GM19025 (cell line): ENCODE measurements around the gene TRIB2.

Source experiments
- ATAC-seq: cut with Tn5 transposase; IDR thresholded peaks from one replicate; pipeline ENCODE4 v1.9.1; 2021; ENCODE audit warnings: mild to moderate bottlenecking, low read depth, moderate library complexity; ENCODE audit not compliant: unreplicated experiment

The TRIB2 gene

DNA sequence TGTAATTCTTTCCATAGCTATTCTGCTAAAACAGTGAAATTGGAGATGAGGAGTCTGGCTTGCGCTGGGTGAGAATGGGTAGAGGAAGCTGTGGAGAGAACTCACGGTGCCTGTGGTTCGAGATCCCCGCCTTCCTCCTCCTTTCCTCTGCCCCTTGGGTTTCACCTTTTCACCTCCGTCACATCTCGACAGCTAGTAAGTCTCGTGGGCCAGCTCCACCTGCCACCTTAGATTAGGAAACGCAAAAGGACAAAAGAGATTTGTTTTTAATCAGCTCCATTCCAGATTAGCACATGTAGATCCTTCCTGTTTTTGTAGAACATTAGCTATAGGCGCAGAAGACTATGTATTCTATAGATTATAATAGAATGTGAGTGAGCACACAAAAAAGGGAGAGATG, 20.6 kb downstream of the TRIB2 start:
- ATAC-seq = no peak

DNA sequence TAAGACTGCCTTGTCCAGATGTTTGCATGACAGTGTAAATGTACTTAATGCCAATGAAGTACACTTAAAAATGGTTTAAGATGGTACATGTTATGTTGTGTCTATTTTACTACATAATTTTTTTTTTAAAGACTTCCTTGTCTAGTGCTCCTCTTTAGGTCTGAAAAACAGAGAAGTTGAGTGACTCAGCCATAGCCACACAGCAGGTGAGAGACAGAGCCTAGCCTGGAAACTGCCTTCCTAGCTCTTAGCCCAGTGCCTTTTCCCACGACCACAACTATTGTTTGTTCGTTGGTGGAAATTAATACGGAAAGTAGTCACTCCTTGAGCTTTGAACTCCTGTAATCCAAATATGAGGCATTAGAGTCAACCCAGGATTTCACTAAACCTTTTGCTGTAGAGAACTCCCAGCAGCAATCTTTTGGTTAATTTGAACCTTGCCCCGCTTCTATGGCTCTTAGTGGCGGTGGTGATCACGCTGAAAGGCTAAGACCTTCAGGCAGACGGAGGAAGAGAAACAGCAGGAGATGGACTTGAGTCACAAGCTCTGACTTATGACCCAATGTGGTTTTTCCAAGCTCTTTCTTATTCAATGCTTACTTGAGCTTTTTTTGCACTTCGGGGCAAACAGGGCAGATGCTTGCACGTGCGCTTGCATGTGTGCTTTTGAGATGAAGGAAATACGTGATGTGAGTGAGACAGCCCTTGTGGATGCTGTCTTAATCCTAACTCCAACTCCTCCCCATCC, 21.2 kb downstream of the TRIB2 start:
- no peak for ATAC-seq

DNA sequence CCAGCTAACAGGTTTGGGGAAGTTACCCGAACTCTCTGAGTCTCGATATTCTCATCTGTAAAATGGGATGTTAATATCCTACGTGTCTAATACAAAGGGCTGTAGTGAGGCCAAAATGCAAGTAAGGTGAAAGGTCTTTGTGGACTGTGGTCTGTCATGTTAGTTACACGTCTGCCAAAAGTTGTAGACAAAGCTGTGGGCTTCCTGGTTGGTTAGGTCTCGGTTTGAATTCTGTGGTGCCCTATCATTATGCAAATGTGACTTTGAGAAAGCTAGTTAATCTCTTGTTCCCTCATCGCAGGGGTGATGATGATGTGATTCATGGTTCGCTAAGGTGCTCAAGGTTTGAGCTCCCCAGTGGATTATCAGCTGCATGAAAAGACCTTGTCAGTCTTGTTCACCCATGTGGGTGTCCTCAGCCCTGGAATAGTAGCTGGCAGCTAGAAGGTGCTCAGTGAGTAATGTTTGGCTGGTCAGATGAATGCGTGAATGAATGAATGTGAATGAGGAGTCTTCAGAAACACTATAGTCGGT, 23.1 kb downstream of the TRIB2 start:
- ATAC-seq = no peak

DNA sequence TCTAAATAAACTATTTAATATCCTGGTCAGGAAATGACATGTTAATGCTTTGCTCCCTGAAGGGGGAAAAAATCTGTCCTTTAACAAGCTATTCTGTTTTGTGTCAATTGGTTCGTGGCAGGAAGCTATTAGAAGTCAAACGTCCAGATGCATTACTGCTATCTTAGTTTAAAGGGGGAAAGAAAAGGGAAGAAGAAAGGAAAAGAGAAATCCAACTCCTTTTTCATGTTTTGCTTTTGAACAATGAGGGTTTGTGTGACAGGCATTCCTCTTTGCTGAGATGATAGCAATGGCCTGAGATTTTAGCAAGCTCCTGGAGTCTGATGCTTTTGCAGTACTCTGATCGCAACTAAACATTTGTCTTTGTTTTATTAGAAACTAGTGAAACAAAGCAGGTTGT, 24.6 kb downstream of the TRIB2 start:
- no peak for ATAC-seq

DNA sequence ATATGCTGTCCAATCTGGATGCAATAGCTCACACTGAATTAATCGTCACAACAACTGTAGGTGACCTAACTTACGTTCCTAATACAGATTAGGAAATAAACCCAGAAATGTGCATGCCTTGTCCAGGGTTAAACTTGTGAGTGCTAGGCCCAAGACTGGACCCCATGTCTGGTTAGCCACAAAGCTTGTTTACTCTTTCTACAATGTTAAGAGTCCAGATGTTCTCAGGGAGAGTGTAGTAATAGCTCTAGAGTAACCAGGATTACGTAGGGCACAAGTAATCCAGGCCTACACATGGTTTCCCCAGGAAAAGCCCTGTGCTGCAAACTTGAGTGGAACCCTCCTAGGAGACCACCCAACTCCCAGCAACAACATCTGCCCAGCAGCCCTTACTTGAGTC, 26.2 kb downstream of the TRIB2 start:
- no peak for ATAC-seq

DNA sequence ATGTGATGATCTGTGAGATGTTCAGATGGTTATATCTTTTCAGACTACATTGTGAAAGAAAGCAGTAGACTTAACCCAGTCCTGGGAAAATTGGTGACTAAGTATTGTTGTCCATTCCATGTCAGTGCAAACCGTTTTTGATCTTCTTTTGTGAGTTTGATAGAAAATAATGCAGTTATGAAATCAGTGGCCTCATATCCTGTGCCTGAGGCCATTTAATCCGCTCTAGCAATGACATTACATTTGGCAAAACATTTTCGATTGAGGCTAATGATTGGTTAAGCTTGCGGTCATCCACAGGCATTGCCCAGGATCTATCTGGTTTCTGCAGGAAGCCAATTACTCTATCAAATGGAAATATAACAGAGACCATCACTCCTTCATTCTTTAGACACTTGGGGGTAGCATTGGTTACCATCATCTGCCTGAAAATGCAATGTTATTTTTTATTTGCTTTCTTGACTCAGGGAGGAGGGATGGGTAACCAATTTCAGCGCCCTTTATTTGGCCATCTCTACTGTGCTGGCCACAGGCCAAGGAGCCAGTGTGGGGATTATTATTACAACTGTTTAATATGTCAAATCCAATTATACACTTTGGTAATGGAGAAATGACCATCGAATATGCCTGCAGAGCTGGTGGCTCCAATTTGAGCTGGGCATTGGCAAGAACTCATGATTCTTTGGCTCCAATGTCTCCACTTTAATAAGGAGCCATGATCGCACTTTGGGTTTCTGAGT, 33.6 kb downstream of the TRIB2 start:
- ATAC-seq = no peak

DNA sequence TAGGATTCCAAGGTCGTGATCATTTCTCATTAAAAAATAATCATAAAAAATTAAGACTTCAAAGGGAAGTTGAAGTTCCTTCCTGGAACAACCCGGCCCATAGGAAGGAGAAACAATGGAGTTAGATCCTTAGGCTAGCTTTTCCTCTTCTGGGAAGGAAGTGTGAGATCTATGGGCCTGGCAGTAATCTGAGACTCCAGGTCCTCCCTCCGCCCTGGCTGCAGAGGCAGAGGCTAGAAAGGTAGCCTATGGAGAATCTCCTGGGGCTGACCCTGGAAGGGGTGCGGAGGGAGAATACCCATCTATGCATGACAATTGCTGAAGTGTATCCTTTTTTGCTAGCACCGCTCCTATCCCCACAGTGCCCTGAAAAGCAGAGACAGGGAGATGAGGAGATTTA, 37.9 kb downstream of the TRIB2 start:
- no peak for ATAC-seq

DNA sequence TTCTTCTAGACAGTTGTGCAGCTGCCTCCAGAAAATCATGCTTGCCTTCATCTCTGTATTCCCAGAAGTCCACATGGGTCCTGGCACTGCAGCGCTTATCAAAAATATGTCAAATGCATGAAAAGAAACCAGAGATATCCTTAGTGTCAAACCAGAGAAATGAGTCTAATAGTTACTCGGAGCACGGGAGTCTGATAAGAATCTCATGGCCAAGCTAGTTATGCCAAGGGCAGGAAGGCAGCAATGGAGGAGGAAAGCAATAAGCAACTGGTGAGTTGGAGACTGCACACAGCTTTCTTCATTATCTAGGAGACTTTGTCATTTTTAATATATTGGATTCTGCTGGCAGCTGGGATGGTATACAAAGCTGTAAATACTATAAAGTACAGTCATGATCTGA, 38.6 kb downstream of the TRIB2 start:
- ATAC-seq = no peak

DNA sequence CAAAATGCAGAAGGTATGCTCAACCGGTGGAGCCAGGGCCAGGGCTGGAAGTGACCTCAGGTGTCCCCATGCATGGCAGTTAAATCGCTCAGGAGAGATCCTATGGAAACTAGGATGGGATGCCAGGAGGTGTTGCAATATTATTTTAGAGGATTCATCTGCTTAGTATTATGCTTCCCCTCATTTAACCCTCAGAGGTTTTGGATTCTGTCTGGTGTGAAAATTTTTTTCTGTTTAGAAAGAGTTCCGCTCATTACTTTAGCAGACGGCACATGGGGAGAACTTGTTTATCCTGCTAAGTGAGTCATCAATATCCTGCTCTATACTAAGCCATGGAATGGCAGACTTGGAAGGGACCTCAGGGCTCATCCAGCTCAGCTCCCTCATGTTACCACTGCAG, 42.5 kb downstream of the TRIB2 start:
- no peak for ATAC-seq

DNA sequence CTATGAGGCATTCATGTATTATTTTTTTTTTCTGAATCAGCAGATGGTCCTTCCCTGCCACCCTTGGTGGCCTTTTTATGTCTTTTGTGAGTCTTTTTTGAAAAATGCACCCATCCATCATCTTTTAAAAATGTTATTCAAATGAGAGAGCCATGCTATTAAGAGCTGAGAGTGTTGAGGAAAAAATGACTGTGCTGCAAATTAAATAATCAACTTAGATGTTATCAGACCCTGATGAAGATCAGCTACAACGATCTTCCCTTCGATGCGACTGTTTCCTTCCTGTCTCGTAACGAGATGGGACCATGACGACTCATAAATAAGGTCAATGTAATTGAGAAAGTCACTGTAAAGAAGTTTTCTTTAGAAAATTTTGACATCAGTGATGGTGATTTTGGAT, 44.4 kb downstream of the TRIB2 start:
- no peak for ATAC-seq

DNA sequence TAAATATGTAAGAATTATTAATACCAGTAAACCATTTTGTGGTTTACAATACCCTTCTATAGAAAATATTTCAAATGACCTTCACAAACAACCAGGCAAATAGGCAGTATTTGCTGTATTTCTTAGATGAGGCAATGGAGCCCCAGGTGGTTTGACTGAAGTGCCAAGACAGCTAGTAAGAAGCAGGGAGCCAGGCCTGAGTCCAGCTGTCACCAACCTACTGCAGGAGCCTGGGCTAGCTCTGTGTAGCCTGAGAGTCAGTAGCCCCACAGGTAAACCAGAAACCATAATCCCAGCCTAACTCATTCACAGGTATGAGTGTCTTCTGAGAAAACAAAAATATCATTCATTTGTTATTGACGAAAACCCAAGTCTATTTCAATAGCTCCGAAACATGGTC, 45.6 kb downstream of the TRIB2 start:
- no peak for ATAC-seq

DNA sequence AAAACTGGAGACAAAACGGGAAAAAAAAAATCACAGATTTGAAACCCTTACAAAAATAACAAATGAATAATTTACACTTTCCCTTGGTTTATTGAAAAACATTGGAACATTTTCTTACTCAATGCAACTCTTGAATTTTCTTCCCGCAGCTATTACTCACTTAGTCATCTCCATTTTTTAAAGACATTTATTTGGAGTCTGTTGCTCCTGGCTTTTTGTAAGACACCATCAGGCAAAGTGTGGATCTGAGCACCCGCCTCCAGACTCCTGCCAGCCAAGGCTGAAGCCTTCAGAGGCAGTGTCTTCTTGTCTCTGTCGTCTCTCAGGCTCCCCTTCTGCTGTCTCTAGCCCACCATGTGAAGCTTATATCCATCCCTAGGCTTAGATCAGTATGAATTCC, 46.2 kb downstream of the TRIB2 start:
- ATAC-seq = no peak

DNA sequence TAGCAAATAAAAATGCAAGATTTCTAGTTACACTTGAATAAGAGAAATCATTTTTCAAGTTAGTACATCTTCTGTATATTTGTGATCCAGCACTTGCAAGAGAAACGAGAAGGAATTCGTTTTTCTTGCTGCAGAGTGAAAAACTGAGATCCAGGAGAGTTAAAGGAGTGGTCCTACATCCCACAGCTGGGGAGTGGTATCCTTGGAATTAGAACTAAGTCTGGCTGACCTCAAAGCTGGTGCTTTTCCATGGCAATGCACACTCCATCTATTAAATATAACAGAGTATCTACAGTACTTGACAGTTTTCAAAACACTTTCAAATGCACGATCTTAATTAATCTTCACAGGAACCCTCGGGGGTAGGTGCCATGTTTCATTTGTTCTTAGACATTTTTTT, 46.8 kb downstream of the TRIB2 start:
- ATAC-seq = no peak

DNA sequence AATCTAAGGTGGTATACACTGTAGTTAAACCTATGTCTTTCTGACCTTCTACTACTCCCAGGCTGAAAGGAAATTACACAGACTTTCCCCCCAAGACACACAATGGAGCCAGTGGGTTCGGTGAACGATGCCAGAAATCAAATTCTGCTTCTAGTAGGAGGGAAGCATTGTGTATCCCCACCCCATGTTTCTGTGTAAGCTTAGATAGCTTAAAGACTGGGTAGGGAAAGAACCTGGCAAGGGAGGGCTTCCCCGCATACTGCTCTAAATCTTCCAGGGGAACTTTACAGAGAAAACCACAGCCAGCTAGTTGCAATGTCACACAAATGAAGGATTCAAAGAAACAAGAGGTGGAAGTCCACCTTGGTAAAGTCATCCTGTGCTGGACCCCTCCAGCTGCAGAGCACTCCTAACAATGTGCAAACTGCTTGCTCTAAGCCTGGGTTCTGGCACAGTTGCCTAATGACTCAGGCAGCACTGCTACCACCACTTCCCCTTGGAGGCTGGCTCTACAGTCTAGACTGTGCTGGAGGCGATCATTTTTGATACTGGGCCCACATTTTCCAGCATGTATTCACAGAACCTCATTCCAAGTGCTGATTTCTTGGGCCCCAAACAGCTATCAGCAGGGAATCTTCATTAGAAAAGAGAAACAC, 47.5 kb downstream of the TRIB2 start:
- ATAC-seq = no peak

DNA sequence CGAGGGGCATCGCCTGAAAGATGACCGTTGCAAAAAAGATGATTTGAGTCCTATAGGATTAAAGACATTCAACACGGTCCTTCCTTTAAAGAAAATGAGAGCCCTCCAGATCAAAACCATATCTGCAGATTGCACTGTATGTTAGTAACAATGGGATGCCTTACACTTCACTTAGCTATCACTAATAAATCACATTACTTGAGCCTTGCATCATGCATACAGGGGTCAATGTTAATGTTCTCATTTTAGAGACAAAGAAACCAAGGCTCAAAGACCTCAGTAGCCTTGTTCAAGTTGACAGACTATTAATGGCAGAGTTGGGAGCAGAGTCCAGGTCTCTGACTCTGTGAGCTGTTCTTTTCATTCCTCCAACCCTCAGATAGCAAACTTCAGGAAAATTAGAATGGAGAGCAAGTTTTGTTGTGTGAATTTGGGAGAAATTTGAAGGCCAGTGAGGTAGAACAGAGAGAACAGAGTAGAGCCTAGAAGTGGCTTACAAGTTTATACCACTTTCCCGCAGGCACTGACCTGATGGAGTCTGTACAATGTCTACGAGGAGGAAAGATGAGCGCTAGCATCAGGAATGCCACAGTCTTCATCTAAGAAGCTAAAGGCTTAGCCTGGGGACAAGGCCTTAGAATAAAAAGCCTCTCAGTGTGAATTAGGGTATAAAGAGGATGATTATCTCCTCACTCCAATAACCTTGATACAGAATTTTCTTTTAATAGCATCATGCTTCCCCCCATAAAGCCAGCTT, 48.3 kb downstream of the TRIB2 start:
- ATAC-seq = no peak

DNA sequence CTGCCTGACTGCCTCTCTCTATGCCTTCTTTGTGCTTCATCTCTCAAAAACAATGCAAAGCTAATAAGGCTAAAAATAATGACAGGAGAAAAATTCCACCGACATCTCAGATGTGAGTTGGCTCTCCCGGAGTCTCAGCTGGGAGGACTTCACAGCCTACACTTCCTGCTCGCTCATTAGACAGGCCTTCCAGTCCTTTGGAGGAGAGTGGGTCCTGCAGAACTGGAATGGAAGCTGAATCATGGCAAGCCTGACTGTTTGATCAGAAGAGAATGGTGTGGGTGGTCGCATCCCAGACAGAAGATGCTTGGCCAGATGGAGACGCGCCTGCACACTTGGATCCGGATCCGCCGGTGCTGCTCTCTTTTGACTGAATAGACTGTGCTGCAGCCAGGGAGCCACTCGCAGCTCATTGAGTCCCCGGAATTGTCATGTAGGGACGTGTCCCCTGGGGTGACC, 49.7 kb downstream of the TRIB2 start:
- no peak for ATAC-seq

DNA sequence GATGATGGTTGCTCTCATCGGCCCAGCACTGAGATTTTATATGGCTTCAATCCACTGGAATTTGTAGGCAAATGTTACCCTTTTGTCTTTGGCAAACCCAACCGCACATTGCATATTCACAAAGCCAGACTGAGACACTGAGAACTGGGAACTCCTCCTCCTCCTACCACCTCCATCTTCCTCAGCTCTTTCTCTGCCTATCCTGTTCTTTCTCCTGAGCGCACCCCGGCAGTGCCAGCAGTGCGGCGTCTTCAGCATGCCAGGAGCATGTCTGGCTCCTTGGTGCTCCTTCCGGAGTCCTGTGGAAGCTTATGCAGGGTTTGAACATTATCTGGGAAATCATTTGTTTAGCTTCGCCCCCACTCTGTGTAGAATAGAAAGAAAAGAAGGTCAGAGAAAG, 50.8 kb downstream of the TRIB2 start:
- ATAC-seq = no peak

DNA sequence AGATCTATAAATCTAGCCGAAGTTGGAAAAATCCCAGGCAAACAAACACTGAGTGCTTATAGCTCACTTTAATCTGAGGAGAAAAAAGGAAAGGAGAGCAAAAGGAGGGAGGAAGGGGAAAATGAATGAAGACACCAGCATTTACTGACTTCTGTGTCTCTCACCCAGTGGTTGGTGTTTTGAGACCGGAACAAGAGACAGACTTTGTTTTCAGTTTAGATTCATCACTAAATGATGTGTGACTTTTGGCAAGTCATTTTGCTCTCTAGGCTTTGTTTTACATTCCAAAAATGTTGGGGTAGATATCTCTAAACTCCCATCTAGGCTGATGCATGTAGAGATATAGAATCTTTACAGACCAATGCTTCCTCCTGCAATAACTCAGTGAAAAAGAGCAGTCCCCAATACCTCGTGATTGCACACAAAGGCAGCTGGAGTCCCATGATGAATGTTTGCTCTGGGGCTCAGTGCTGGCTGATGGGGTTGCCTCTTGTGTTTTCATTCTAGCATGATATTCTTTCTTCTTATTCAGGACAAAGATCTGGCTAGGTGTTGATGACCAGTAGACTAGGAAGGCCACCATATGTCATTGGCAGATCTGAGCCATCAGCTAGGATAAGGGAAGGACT, 51.4 kb downstream of the TRIB2 start:
- no peak for ATAC-seq

DNA sequence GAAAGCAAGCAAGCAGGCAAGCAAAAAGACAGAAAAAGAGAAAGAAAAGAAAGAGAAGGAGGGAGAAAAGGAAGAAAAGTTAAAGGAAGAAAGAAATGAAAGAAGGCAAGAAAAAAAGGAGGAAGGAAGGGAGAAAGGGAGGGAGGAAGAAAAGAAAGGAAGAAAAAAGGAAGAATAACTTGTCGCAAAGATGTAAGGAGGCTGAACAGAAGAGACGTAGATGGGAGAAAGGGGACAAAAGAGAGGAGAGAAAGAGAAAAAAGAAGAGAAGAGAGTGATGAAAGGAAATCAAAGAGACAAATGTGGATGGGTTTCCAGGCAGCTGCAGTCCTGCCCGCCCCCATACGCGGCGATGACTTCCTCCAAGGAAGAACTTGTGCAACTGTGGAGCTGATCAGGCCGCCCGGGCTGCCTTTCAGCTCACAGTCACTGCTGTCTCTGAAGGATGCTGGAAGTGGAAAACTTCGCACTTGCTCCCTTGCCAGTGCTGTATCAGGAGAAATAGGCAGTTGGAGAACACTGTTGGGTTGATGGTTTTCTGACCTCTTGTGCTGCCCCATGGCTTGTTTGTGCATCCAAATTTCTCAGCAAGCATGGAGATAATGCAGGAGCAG, 52.9 kb downstream of the TRIB2 start:
- no peak for ATAC-seq
